Fibroblast of lung (primary cell): ENCODE data around the gene CTPS2.

ENCODE experiments used
- CTCF ChIP-seq, 2 donors: IDR thresholded peaks in 1 of 2; conservative IDR thresholded peaks in 1 of 2; 1 replicate in 1 of 2; 2 replicates in 1 of 2; pipeline ENCODE4 v1.5.1; 2011 to 2012; ENCODE audit warnings: low read length in 2 of 2, control low read depth in 1 of 2, inconsistent platforms in 1 of 2, low read depth in 1 of 2, mild to moderate bottlenecking in 1 of 2
- EZH2 ChIP-seq: IDR thresholded peaks from 2 replicates; pipeline ENCODE4 v1.5.1; 2012; ENCODE audit warnings: low read length, control low read depth, mild to moderate bottlenecking; ENCODE audit errors: missing control alignments

- TF ChIP-seq CTCF (conservative IDR thresholded peaks at IDR 0.05 in 1 of 2, IDR thresholded peaks at IDR 0.05 in 1 of 2; ENCODE audit: low read depth in 1 of 2, low read length in 2 of 2) = no peak
- no peak for TF ChIP-seq EZH2
These were observed 124.2 kb downstream of the CTPS2 start for GRCh38 chrX:16588266-16588665.
